Subcutaneous adipose tissue (tissue), 4 donors: ENCODE measurements around the gene INS. TPM values are rescaled to one million over a fixed set of nuclear protein-coding genes. Genes with fewer than 3 reads are reported as not detected.

Experiments used
- total RNA-seq, 4 donors: library from RNA; depleted of rRNA; stranded (reverse); fragments of >200 nt; gene quantifications; one replicate each; pipeline ENCODE4 v1.1.0, GENCODE V29; 2016
- TF ChIP-seq, protein P1 (sequence below): fragments of 450-650 bp; IDR thresholded peaks from one replicate; pipeline ENCODE4 v1.5.1; 2016; ENCODE audit warnings: low read depth, mild to moderate bottlenecking, control low read depth, antibody characterized with exemption, moderate library complexity

INS gene
- total RNA-seq, 4 donors from 2014 or later = not detected

- TF ChIP-seq, protein P1, sequence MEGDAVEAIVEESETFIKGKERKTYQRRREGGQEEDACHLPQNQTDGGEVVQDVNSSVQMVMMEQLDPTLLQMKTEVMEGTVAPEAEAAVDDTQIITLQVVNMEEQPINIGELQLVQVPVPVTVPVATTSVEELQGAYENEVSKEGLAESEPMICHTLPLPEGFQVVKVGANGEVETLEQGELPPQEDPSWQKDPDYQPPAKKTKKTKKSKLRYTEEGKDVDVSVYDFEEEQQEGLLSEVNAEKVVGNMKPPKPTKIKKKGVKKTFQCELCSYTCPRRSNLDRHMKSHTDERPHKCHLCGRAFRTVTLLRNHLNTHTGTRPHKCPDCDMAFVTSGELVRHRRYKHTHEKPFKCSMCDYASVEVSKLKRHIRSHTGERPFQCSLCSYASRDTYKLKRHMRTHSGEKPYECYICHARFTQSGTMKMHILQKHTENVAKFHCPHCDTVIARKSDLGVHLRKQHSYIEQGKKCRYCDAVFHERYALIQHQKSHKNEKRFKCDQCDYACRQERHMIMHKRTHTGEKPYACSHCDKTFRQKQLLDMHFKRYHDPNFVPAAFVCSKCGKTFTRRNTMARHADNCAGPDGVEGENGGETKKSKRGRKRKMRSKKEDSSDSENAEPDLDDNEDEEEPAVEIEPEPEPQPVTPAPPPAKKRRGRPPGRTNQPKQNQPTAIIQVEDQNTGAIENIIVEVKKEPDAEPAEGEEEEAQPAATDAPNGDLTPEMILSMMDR = no peak
These were observed 10.9 kb downstream of the INS start for GRCh38 chr11:2149864-2150847.

DNA sequence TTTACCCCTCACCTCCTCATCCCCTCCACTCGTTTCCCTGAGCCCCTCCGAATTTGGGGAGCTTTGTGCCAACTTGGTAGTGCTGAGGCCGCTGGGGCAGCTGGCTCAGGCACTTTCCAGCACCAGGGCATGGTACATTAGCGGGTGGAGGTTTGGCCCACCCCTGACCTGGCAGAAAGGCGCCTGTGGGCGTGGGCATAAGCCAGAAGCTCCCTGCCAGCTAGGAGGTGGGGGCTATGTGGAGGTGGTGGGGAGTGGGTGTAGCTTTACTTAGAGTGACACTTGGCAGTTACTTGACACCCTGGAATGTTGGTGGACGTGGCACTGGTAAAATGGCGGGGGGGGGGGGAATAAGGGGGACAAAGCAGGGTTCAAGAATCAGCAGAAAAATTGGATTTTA, 11.5 kb downstream of the INS start:
- TF ChIP-seq, protein P1 = no peak

GRCh38 chr11:2148595-2148994, 12.4 kb downstream of the INS start:
- TF ChIP-seq, protein P1 = no peak

GRCh38 chr11:2147391-2147790, 13.6 kb downstream of the INS start:
- TF ChIP-seq, protein P1 = no peak

DNA sequence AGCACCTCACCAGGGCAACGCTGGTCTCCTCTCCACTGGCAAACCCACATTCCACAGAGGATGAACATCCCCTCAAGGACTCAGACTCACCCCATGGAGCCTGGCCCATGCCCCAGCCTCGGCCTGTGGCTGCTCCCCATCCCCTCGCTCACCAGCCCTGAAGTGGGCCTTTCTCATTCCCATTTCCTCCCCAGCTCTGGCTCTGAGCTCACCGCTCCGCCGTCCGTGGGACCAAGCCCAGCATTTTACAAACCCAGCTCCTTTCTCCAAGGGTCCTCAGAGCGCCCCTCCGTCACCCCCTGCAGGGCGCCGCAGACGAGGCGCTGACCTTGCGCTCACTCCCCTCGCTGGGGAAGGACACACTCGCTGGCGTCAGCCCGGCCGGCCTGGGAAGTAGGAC, 15.0 kb downstream of the INS start:
- TF ChIP-seq, protein P1 = no peak

DNA sequence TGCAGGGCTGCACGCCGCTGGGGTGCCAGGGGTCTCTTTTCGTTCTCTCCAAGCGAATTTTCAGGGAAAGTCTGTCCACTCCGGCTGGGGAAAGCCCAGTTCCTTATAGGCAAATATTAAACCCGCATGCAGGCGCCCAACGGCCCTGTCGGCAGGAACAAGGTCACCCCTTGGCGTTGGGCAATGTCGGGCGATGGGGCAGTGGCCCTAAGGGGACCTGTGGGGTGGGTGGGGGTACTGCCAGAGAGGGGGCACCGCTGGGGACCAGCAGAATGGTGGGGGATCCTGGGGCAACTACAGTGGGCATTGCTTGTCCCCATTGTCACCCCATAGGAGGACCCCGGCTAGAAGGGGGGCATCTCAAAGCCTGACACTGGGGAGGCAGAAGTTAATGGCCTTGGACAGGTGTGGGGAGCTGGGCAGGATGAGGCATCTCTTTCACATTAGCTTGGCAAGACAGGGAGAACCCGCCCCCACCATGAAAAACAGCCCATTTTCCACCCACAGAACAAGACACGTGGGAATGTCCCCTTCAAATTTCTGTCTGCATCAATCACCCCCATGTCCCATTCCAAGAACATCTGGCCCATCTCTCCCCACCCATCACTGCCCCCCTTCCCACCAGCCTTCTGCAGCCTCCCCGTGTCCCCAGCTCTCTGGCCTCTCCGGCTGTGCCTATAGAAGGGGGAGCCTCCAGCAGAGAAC, 16.3 kb downstream of the INS start:
- TF ChIP-seq, protein P1 = no peak

DNA sequence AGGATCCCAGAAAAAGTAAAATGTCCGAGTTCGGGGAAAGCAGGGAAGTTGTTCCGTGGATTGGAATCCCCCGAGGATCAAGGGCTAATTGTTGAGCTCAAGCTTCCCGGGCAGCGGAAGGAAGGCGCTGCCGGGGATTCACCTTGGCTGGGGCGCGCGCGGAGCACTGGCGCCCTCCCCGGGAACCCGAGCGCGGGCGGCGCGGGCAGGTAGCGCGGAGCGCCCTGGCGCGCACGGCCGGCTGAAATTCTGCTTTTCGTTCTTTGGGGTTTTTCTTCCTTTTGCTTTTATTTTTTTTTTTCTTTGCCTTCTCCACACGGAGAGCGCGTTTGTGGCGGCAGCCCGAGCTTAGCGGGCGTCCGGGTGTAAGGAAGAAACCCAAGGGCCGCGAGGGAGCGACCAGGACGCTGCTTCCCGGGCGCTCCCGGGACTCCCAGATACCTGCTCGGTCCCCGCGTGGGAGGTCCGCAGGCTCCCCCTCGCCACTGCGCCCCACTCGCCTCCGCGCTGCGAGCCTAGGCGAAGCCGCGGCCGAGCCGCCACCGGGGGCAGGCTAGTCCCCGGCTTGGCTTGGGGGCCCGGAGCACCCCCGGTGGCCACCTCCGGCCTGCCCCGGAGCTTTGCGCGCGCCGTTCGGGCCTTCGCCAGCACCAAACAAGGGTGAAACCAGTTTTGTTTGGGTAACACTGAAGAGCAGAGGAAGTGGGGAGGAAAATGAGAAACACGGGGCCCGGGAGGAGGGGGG, 17.0 kb downstream of the INS start:
- TF ChIP-seq, protein P1 = no peak
